Endothelial cell of umbilical vein (primary cell): ENCODE data around the gene PRRG2.
A peak's percentile ranks its signal among the peaks of the same experiment; 100 is the strongest.

Experiments
- EZH2 ChIP-seq: IDR thresholded peaks from 2 replicates; pipeline ENCODE4 v1.6.1; 2012; ENCODE audit warnings: borderline replicate concordance, low read depth, mild to moderate bottlenecking, moderate library complexity, low read length, inconsistent platforms; ENCODE audit not compliant: severe bottlenecking
- POLR2A ChIP-seq: IDR thresholded peaks from 2 replicates; pipeline ENCODE4 v1.6.1; 2012; ENCODE audit warnings: low read depth, mild to moderate bottlenecking, control low read depth, low read length
- POLR2AphosphoS5 ChIP-seq: IDR thresholded peaks from 2 replicates; pipeline ENCODE4 v1.6.1; 2012; ENCODE audit warnings: low read depth, mild to moderate bottlenecking, control low read depth, low read length, moderate library complexity; ENCODE audit not compliant: insufficient read depth
- TF ChIP-seq, protein P1 (sequence below), 2 donors: IDR thresholded peaks; 1 replicate in 1 of 2; 2 replicates in 1 of 2; pipeline ENCODE4 v1.5.1; 2011; ENCODE audit warnings: low read length in 2 of 2, mild to moderate bottlenecking in 2 of 2, moderate library complexity in 2 of 2, control low read depth in 1 of 2, inconsistent platforms in 1 of 2, low read depth in 1 of 2; ENCODE audit not compliant: insufficient read depth in 1 of 2; ENCODE audit errors: extremely low read depth in 1 of 2

GRCh38 chr19:49570138-49570856, 10.8 kb upstream of the PRRG2 start:
- TF ChIP-seq, protein P1, sequence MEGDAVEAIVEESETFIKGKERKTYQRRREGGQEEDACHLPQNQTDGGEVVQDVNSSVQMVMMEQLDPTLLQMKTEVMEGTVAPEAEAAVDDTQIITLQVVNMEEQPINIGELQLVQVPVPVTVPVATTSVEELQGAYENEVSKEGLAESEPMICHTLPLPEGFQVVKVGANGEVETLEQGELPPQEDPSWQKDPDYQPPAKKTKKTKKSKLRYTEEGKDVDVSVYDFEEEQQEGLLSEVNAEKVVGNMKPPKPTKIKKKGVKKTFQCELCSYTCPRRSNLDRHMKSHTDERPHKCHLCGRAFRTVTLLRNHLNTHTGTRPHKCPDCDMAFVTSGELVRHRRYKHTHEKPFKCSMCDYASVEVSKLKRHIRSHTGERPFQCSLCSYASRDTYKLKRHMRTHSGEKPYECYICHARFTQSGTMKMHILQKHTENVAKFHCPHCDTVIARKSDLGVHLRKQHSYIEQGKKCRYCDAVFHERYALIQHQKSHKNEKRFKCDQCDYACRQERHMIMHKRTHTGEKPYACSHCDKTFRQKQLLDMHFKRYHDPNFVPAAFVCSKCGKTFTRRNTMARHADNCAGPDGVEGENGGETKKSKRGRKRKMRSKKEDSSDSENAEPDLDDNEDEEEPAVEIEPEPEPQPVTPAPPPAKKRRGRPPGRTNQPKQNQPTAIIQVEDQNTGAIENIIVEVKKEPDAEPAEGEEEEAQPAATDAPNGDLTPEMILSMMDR (IDR thresholded peaks at IDR 0.05; ENCODE audit: extremely low read depth in 1 of 2, insufficient read depth in 1 of 2, low read depth in 1 of 2, low read length in 2 of 2) = peak; percentile 94 to 99
- TF ChIP-seq EZH2 = no peak
- TF ChIP-seq POLR2A = no peak
- TF ChIP-seq POLR2AphosphoS5 = peak; percentile 35
